Chondrocyte (in vitro differentiated cells): ENCODE results near the gene CRYBB1. TPM values are rescaled to one million over a fixed set of nuclear protein-coding genes. Genes with fewer than 3 reads are reported as not detected.

Experiments used
- DNase-seq: peaks from one replicate; pipeline ENCODE4 v3.0.0; 2021; ENCODE audit warnings: mixed read lengths, low spot score
- H3K27ac Mint-ChIP-seq: one replicate; pipeline ENCODE4 v1.8.0; 2021; ENCODE audit warnings: mild to moderate bottlenecking, moderate library complexity, mixed read lengths; ENCODE audit not compliant: unreplicated experiment
- H3K27me3 Mint-ChIP-seq: 2 replicates; pipeline ENCODE4 v1.8.0; 2021; ENCODE audit warnings: low read depth, mixed read lengths
- H3K36me3 Mint-ChIP-seq: 2 replicates; pipeline ENCODE4 v1.8.0; 2021; ENCODE audit warnings: low read depth, mixed read lengths
- H3K4me1 Mint-ChIP-seq: 2 replicates; pipeline ENCODE4 v1.8.0; 2021; ENCODE audit warnings: low read depth, mild to moderate bottlenecking, mixed read lengths
- H3K4me3 Mint-ChIP-seq: one replicate; pipeline ENCODE4 v1.8.0; 2021; ENCODE audit warnings: mild to moderate bottlenecking, moderate library complexity, mixed read lengths; ENCODE audit not compliant: unreplicated experiment
- H3K9me3 Mint-ChIP-seq: 2 replicates; pipeline ENCODE4 v1.8.0; 2021; ENCODE audit warnings: low read depth, mixed read lengths
- CTCF ChIP-seq: fragments of 200-600 bp; sonication (generic); IDR thresholded peaks from 2 replicates; pipeline ENCODE4 v1.5.0; 2021; ENCODE audit warnings: antibody characterized with exemption, mild to moderate bottlenecking, moderate library complexity
- microRNA-seq: library from miRNA; unstranded; fragments of <30 nt; microRNA quantifications from one replicate; pipeline ENCODE4 v1.2.0, GENCODE V29; 2020; ENCODE audit warnings: borderline number of aligned reads
- total RNA-seq: library from RNA; stranded (reverse); gene quantifications from 3 replicates; pipeline ENCODE4 v1.2.1, GENCODE V29; 2021

Gene CRYBB1
- total RNA-seq, 1 donor from 2014 or later: not detected

DNA sequence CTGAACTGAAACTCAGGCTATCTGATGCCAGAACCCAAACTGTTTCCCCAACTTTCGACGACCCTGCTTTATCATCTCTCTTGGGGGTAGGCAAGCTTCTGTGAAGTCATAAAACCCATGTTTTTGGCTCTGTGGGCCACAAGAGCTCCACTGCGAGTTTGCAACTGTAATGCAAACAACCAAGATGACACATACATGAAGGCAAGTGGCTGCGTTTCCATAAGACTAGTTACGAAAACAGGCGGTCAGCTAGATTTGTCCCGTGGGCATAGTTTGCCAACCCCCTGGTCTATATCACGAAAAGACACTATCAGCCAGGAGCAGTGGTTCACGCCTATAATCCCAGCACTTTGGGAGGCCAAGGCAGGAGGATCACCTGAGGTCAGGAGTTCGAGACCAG, 65.4 kb downstream of the CRYBB1 start:
- no peaks in the 10 kb centered on the region for H3K27me3 Mint-ChIP-seq
- no peaks in the 10 kb centered on the region for H3K36me3 Mint-ChIP-seq
- H3K4me3 Mint-ChIP-seq: no peak overlapping the region
- H3K4me1 Mint-ChIP-seq: peaks cover 54% of the 10 kb centered on the region
- DNase-seq: no peak
- H3K27ac Mint-ChIP-seq: peak overlapping the region; percentile 97
- H3K9me3 Mint-ChIP-seq: no peaks in the 10 kb centered on the region
- TF ChIP-seq CTCF: no peak

DNA sequence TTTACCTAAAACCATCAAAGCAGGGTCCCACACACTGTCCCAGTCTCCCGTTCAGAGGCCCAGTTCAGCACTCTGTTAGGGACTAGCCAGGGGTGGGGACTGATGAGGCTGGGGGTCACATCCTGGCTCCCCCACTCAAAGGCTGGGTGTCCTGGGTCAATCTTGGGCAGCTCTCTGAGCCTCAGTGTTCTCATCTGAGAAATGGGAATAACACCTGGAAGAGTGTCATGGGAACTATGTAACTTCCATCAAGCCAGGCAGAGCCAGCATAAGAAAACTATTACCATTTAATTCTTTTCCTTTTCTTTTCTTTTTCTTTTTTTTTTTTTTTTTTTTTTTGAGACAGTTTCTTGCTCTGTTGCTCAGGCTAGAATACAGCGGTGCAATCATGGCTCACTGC, 66.3 kb downstream of the CRYBB1 start:
- H3K27me3 Mint-ChIP-seq: no peaks in the 10 kb centered on the region
- no peak overlapping the region for H3K4me3 Mint-ChIP-seq
- no peaks in the 10 kb centered on the region for H3K9me3 Mint-ChIP-seq
- TF ChIP-seq CTCF: no peak
- peak overlapping the region; percentile 97 for H3K27ac Mint-ChIP-seq
- no peak for DNase-seq
- H3K4me1 Mint-ChIP-seq: peaks cover 49% of the 10 kb centered on the region
- H3K36me3 Mint-ChIP-seq: peaks cover 3% of the 10 kb centered on the region

- peak overlapping the region; percentile 97 for H3K27ac Mint-ChIP-seq
- no peak for TF ChIP-seq CTCF
- no peaks in the 10 kb centered on the region for H3K27me3 Mint-ChIP-seq
- no peaks in the 10 kb centered on the region for H3K9me3 Mint-ChIP-seq
- H3K36me3 Mint-ChIP-seq: peaks cover 5% of the 10 kb centered on the region
- H3K4me3 Mint-ChIP-seq: peak overlapping the region; percentile 31
- peaks cover 49% of the 10 kb centered on the region for H3K4me1 Mint-ChIP-seq
- DNase-seq: no peak
Observed at GRCh38 chr22:26550498-26551033, 67.3 kb downstream of the CRYBB1 start.

- Mint-ChIP-seq H3K9me3 (no peaks in the 10 kb centered on the region), H3K4me1 (peaks cover 49% of the 10 kb centered on the region)
Observed at GRCh38 chr22:26549902-26550497, 67.8 kb downstream of the CRYBB1 start.

More at GRCh38 chr22:26549902-26550497, 67.8 kb downstream of the CRYBB1 start:
- no peak for TF ChIP-seq CTCF
- H3K4me3 Mint-ChIP-seq: peak overlapping the region; percentile 31
- peak overlapping the region; percentile 97 for H3K27ac Mint-ChIP-seq
- H3K27me3 Mint-ChIP-seq: no peaks in the 10 kb centered on the region
- peaks cover 5% of the 10 kb centered on the region for H3K36me3 Mint-ChIP-seq
- DNase-seq: no peak

Small RNA genes lying within 50 kb of the gene (microRNA-seq; reads per million reads assigned to microRNA genes)
- gene MIR548J: 18.8 reads per million, percentile 34 among the genes with 10 or more reads in this experiment

Other genes starting within 250 kb of the CRYBB1 start
- 5.5 to 6.9 TPM (median 6.8 TPM) in 3 replicates for gene ASPHD2, start 188.8 kb downstream of the CRYBB1 start, total RNA-seq
- gene HPS4, start 134.2 kb downstream of the CRYBB1 start, total RNA-seq: 26.9 to 29.7 TPM (median 28.2 TPM) in 3 replicates
- 21.4 to 27.5 TPM (median 23.2 TPM) in 3 replicates for gene SRRD, start 134.2 kb downstream of the CRYBB1 start, total RNA-seq
- 30.6 to 34.7 TPM (median 33.3 TPM) in 3 replicates for gene TFIP11, start 105.6 kb downstream of the CRYBB1 start, total RNA-seq
- 75.8 to 80.3 TPM (median 77.1 TPM) in 3 replicates for gene TPST2, start 27.9 kb downstream of the CRYBB1 start, total RNA-seq
- gene CRYBA4, start 3.9 kb upstream of the CRYBB1 start, total RNA-seq: not detected in 3 replicates
- 2.5 to 6.2 TPM (median 3.5 TPM) in 3 replicates for gene MIAT, start 39.6 kb upstream of the CRYBB1 start, total RNA-seq